ENCODE results near the gene FARS2.

The FARS2 gene

GRCh38 chr6:5287205-5287965 lies 26.1 kb downstream of the FARS2 start:
- DNase-seq (ENCODE audit: extremely low read depth, low read depth), result peak; percentile 57
- TF ChIP-seq CTCF (IDR thresholded peaks at IDR 0.05; ENCODE audit: low read depth, low read length, missing control alignments), result no peak

GRCh38 chr6:5287966-5288297 lies 26.6 kb downstream of the FARS2 start:
- no peak for TF ChIP-seq CTCF (IDR thresholded peaks at IDR 0.05; ENCODE audit: low read depth, low read length, missing control alignments)
- DNase-seq (ENCODE audit: extremely low read depth, low read depth), result no peak
- no peak overlapping the region for H3K4me3 ChIP-seq (replicated peaks; ENCODE audit: low read depth, low read length)

More at GRCh38 chr6:5287205-5287965, 26.1 kb downstream of the FARS2 start:
- H3K4me3 ChIP-seq (replicated peaks; ENCODE audit: low read depth, low read length), result no peak overlapping the region

- no peak overlapping the region for H3K4me3 ChIP-seq (replicated peaks; ENCODE audit: low read depth, low read length)
- no peak for TF ChIP-seq CTCF (IDR thresholded peaks at IDR 0.05; ENCODE audit: low read depth, low read length, missing control alignments)
- no peak for DNase-seq (ENCODE audit: extremely low read depth, low read depth)
Observed at GRCh38 chr6:5290097-5290496, 28.8 kb downstream of the FARS2 start.

- no peak for TF ChIP-seq CTCF (IDR thresholded peaks at IDR 0.05; ENCODE audit: low read depth, low read length, missing control alignments)
- no peak overlapping the region for H3K4me3 ChIP-seq (replicated peaks; ENCODE audit: low read depth, low read length)
- no peak for DNase-seq (ENCODE audit: extremely low read depth, low read depth)
Observed at GRCh38 chr6:5290500-5290899, 29.2 kb downstream of the FARS2 start.

- DNase-seq (ENCODE audit: extremely low read depth, low read depth), result no peak
- H3K4me3 ChIP-seq (replicated peaks; ENCODE audit: low read depth, low read length), result no peak overlapping the region
- no peak for TF ChIP-seq CTCF (IDR thresholded peaks at IDR 0.05; ENCODE audit: low read depth, low read length, missing control alignments)
Observed at GRCh38 chr6:5292154-5292553, 30.8 kb downstream of the FARS2 start.

GRCh38 chr6:5293692-5294091 lies 32.4 kb downstream of the FARS2 start:
- no peak for TF ChIP-seq CTCF (IDR thresholded peaks at IDR 0.05; ENCODE audit: low read depth, low read length, missing control alignments)
- DNase-seq (ENCODE audit: extremely low read depth, low read depth), result no peak
- H3K4me3 ChIP-seq (replicated peaks; ENCODE audit: low read depth, low read length), result no peak overlapping the region
